K562 (cell line): Measurements from ENCODE around the gene TEPSIN. TPM values are rescaled to one million over a fixed set of nuclear protein-coding genes. Genes with fewer than 3 reads are reported as not detected.

Experiments used
- C11orf30 ChIP-seq: fragments of 450-650 bp; IDR thresholded peaks from 2 replicates; pipeline ENCODE4 v1.6.1; 2016; ENCODE audit warnings: low read depth, mild to moderate bottlenecking
- CXXC5 ChIP-seq: fragments of 250-450 bp; sonication (Bioruptor Pico); IDR thresholded peaks from 2 replicates; pipeline ENCODE4 v1.8.0; 2022; ENCODE audit warnings: inconsistent platforms, mild to moderate bottlenecking, moderate library complexity
- E2F6 ChIP-seq, 2 experiments: IDR thresholded peaks; 2 replicates each; pipeline ENCODE4 v1.6.1; 2011; ENCODE audit warnings: borderline replicate concordance in 1 of 2, control low read depth in 1 of 2, low read depth in 1 of 2, low read length in 1 of 2, mild to moderate bottlenecking in 1 of 2, mixed read lengths in 1 of 2, moderate library complexity in 1 of 2; ENCODE audit not compliant: insufficient read depth in 1 of 2, insufficient read length in 1 of 2, poor library complexity in 1 of 2, severe bottlenecking in 1 of 2; ENCODE audit errors: extremely low read depth in 1 of 2
- ELF1 ChIP-seq: fragments of 200-800 bp; sonication (Bioruptor generic); IDR thresholded peaks from 2 replicates; pipeline ENCODE4 v1.6.1; 2016; ENCODE audit warnings: missing genetic modification characterization, missing compliant biosample characterization
- EP400 ChIP-seq: fragments of 450-650 bp; IDR thresholded peaks from 2 replicates; pipeline ENCODE4 v1.6.1; 2017; ENCODE audit warnings: antibody characterized with exemption, mild to moderate bottlenecking, moderate library complexity
- GATA2 ChIP-seq: sonication (generic); formaldehyde crosslinking; IDR thresholded peaks from 2 replicates; pipeline ENCODE4 v1.4.0; 2020; ENCODE audit warnings: mild to moderate bottlenecking, missing genetic modification reagents
- GMEB1 ChIP-seq: fragments of 250-450 bp; sonication (Bioruptor Pico); IDR thresholded peaks from 2 replicates; pipeline ENCODE4 v1.4.0; 2020; ENCODE audit warnings: mild to moderate bottlenecking
- JUND ChIP-seq, 2 experiments: IDR thresholded peaks; 2 replicates in 1 of 2; 3 replicates in 1 of 2; pipeline ENCODE4 v1.6.1; 2011; ENCODE audit warnings: borderline replicate concordance in 2 of 2, low read depth in 2 of 2, low read length in 2 of 2, improper control_type of control experiment in 1 of 2, missing biosample characterization in 1 of 2, missing genetic modification characterization in 1 of 2, missing genetic modification reagents in 1 of 2
- MAZ ChIP-seq, 2 experiments: fragments of 450-650 bp in 1 of 2; sonication (generic) in 1 of 2; formaldehyde crosslinking; IDR thresholded peaks in 1 of 2; conservative IDR thresholded peaks in 1 of 2; 2 replicates each; pipeline versions ENCODE4 v1.4.0 to v1.5.0; 2020; ENCODE audit warnings: mild to moderate bottlenecking in 1 of 2, missing genetic modification reagents in 1 of 2
- MNT ChIP-seq, 2 experiments: fragments of 450-650 bp; conservative IDR thresholded peaks; 2 replicates each; pipeline ENCODE4 v1.6.1; 2017; ENCODE audit warnings: mild to moderate bottlenecking in 2 of 2, moderate library complexity in 2 of 2
- MYC ChIP-seq, 2 experiments: fragments of 250-450 bp in 1 of 2; sonication (Bioruptor Pico) in 1 of 2; IDR thresholded peaks; 2 replicates each; pipeline versions ENCODE4 v1.5.1 to v1.6.1; 2012 to 2021; ENCODE audit warnings: low read depth in 2 of 2, borderline replicate concordance in 1 of 2, improper control_type of control experiment in 1 of 2, low read length in 1 of 2, mild to moderate bottlenecking in 1 of 2, moderate library complexity in 1 of 2
- NR2C2 ChIP-seq, 2 experiments: fragments of 200-800 bp in 1 of 2; sonication (Bioruptor generic) in 1 of 2; sonication (generic) in 1 of 2; formaldehyde crosslinking in 1 of 2; IDR thresholded peaks; 2 replicates each; pipeline versions ENCODE4 v1.6.1 to v1.8.0; 2016 to 2022; ENCODE audit warnings: mild to moderate bottlenecking in 1 of 2, missing compliant biosample characterization in 1 of 2, missing genetic modification characterization in 1 of 2, missing genetic modification reagents in 1 of 2
- RBM14 ChIP-seq: fragments of 200-400 bp; formaldehyde crosslinking; IDR thresholded peaks from 2 replicates; pipeline ENCODE4 v1.6.1; 2018; ENCODE audit warnings: low read depth, mild to moderate bottlenecking, low read length, moderate library complexity, borderline replicate concordance; ENCODE audit not compliant: insufficient read depth
- SIN3A ChIP-seq, 2 experiments: fragments of 150-350 bp in 1 of 2; IDR thresholded peaks; 2 replicates each; pipeline ENCODE4 v1.6.1; 2011 to 2016; ENCODE audit warnings: borderline replicate concordance in 2 of 2, low read depth in 2 of 2, low read length in 2 of 2, mild to moderate bottlenecking in 2 of 2, moderate library complexity in 2 of 2; ENCODE audit not compliant: control insufficient read depth in 1 of 2
- SMAD4 ChIP-seq: fragments of 250-450 bp; sonication (Bioruptor Pico); conservative IDR thresholded peaks from 2 replicates; pipeline ENCODE4 v1.8.0; 2021; ENCODE audit warnings: inconsistent platforms, mild to moderate bottlenecking, moderate library complexity
- SNIP1 ChIP-seq: fragments of 450-650 bp; IDR thresholded peaks from 2 replicates; pipeline ENCODE4 v1.7.1; 2017; ENCODE audit warnings: low read depth, mild to moderate bottlenecking
- TAF9B ChIP-seq: fragments of 450-650 bp; IDR thresholded peaks from 2 replicates; pipeline ENCODE4 v1.6.1; 2018; ENCODE audit warnings: mild to moderate bottlenecking; ENCODE audit not compliant: partially characterized antibody
- ZNF583 ChIP-seq: fragments of 250-450 bp; sonication (Bioruptor Pico); IDR thresholded peaks from 2 replicates; pipeline ENCODE4 v1.4.0; 2020
- ZNF584 ChIP-seq: fragments of 200-800 bp; sonication (Bioruptor generic); IDR thresholded peaks from 2 replicates; pipeline ENCODE4 v1.6.1; 2016; ENCODE audit warnings: low read depth, mild to moderate bottlenecking, missing genetic modification characterization, missing compliant biosample characterization
- ZNF589 ChIP-seq: fragments of 200-800 bp; sonication (Bioruptor generic); IDR thresholded peaks from 2 replicates; pipeline ENCODE4 v1.6.1; 2016; ENCODE audit warnings: low read depth, missing genetic modification characterization, missing compliant biosample characterization
- polyA plus RNA-seq, 8 experiments: library from polyadenylated mRNA; depleted of rRNA in 4 of 8; stranded (reverse) in 5 of 8; unstranded in 3 of 8; fragments of >200 nt; fragmentation: Nextera tagmentation in 2 of 8; fragmentation: Illumina TruSeq in 1 of 8; extraction: Ambion mirVana in 2 of 8; extraction: Trizol in 1 of 8; gene quantifications; 2 replicates each; pipeline versions ENCODE4 v1.2.1 to v1.2.3, GENCODE V29; 2011 to 2014; ENCODE audit warnings: inconsistent platforms in 1 of 8, missing spikeins in 1 of 8
- total RNA-seq, 7 experiments: library from RNA; depleted of rRNA in 6 of 7; stranded (reverse); fragments of >200 nt in 6 of 7; fragmentation: Illumina TruSeq in 2 of 7; extraction: Trizol in 2 of 7; gene quantifications; 2 replicates each; pipeline versions ENCODE4 v1.2.1 to v1.2.3, GENCODE V29; 2011 to 2021; ENCODE audit warnings: low replicate concordance in 1 of 7

Gene TEPSIN
- total and polyA plus RNA-seq, 9 of the 15 experiments (the other 6 are each of a cell fraction or from before 2014, with no cell fraction given), result 0.80 to 29.8 (median 5.3) TPM

- TF ChIP-seq ZNF589 (CRISPR knock-in tag) (peak; percentile 22; the same call in 1 of the 2 replicates), SNIP1 (no peak), GATA2 (CRISPR knock-in tag) (no peak), C11orf30 (peak; percentile 96), TAF9B (peak; percentile 66), MYC (IDR thresholded peaks at IDR 0.05; ENCODE audit: low read depth, low read length) (peak; percentile 98), MYC (CRISPR knock-in tag; IDR thresholded peaks at IDR 0.05; ENCODE audit: borderline replicate concordance, low read depth) (peak; percentile 90), JUND (IDR thresholded peaks at IDR 0.05; ENCODE audit: borderline replicate concordance, low read depth, low read length) (peak; percentile 57; the same call in 1 of the 2 replicates), JUND (tag; IDR thresholded peaks at IDR 0.05; ENCODE audit: borderline replicate concordance, low read depth, low read length) (peak; percentile 52; the same call in 1 of the 3 replicates), NR2C2 (CRISPR knock-in tag; IDR thresholded peaks at IDR 0.05) (no peak), NR2C2 (tag; IDR thresholded peaks at IDR 0.05) (peak; percentile 76), RBM14 (no peak), ELF1 (tag) (peak; percentile 88), MNT (conservative IDR thresholded peaks at IDR 0.05) (peak; percentile 82 to 90), GMEB1 (CRISPR knock-in tag) (0 out of 2 replicates have a peak, but pooled peaks have one; percentile 6), MAZ (CRISPR knock-in tag; conservative IDR thresholded peaks at IDR 0.05 in 1 of 2, IDR thresholded peaks at IDR 0.05 in 1 of 2) (peak; percentile 50 to 68; a peak in 3 of 4 replicates), SMAD4 (CRISPR knock-in tag) (peak; percentile 65), E2F6 (IDR thresholded peaks at IDR 0.05; ENCODE audit: borderline replicate concordance in 1 of 2, extremely low read depth in 1 of 2, insufficient read depth in 1 of 2, insufficient read length in 1 of 2, low read depth in 1 of 2, low read length in 1 of 2, poor library complexity in 1 of 2, severe bottlenecking in 1 of 2) (peak; percentile 66 to 69), ZNF583 (CRISPR knock-in tag) (peak; percentile 56; the same call in 1 of the 2 replicates), EP400 (peak; percentile 97), SIN3A (IDR thresholded peaks at IDR 0.05; ENCODE audit: borderline replicate concordance in 2 of 2, control insufficient read depth in 1 of 2, low read depth in 2 of 2, low read length in 2 of 2) (peak in 1 of 2 experiments; percentile 49; a peak in 1 of 4 replicates), CXXC5 (CRISPR knock-in tag) (peak; percentile 72), ZNF584 (CRISPR knock-in tag) (peak; percentile 48; the same call in 1 of the 2 replicates)
Observed at GRCh38 chr17:81285179-81285878, 46.5 kb upstream of the TEPSIN start (continued).
